CD14-positive monocyte (primary cell): ENCODE data around the gene ZDHHC14. TPM values are rescaled to one million over a fixed set of nuclear protein-coding genes. Genes with fewer than 3 reads are reported as not detected.

Experiments used
- DNase-seq, 3 donors: peaks; one replicate each; pipeline ENCODE4 v3.0.0-alpha.2; 2011 to 2022
- H2AFZ ChIP-seq: 2 replicates; pipeline ENCODE4 v1.6.0; 2012; ENCODE audit warnings: mild to moderate bottlenecking, low read depth, low read length, inconsistent platforms; ENCODE audit not compliant: insufficient read depth, poor library complexity, severe bottlenecking
- H3K27ac ChIP-seq, 2 donors: 1 replicate in 1 of 2; 2 replicates in 1 of 2; pipeline ENCODE4 v1.5.1; 2012 to 2013; ENCODE audit warnings: low read length in 2 of 2, control low read depth in 1 of 2, inconsistent platforms in 1 of 2, low read depth in 1 of 2, mild to moderate bottlenecking in 1 of 2
- H3K27me3 ChIP-seq, 2 donors: one replicate each; pipeline versions ENCODE4 v1.6.0 to v1.6.1; 2011 to 2013; ENCODE audit warnings: low read length in 2 of 2; ENCODE audit not compliant: control insufficient read depth in 2 of 2, insufficient read depth in 2 of 2
- H3K36me3 ChIP-seq, 2 donors: replicated peaks in 1 of 2; 1 replicate in 1 of 2; 2 replicates in 1 of 2; pipeline versions ENCODE4 v1.5.1 to v1.6.1; 2012 to 2013; ENCODE audit warnings: low read length in 2 of 2, control low read depth in 1 of 2, inconsistent platforms in 1 of 2, mild to moderate bottlenecking in 1 of 2; ENCODE audit not compliant: insufficient read depth in 2 of 2, control insufficient read depth in 1 of 2
- H3K4me1 ChIP-seq, 2 donors: 1 replicate in 1 of 2; 2 replicates in 1 of 2; pipeline versions ENCODE4 v1.5.1 to v1.6.1; 2012 to 2013; ENCODE audit warnings: low read length in 2 of 2, control low read depth in 1 of 2, inconsistent platforms in 1 of 2, mild to moderate bottlenecking in 1 of 2, moderate library complexity in 1 of 2; ENCODE audit not compliant: insufficient read depth in 2 of 2, control insufficient read depth in 1 of 2
- H3K4me2 ChIP-seq: replicated peaks from 2 replicates; pipeline ENCODE3; 2012; ENCODE audit warnings: low read length, moderate library complexity, mild to moderate bottlenecking; ENCODE audit not compliant: poor library complexity, severe bottlenecking; ENCODE audit errors: extremely low read depth
- H3K4me3 ChIP-seq, 3 experiments: fragments of 200-600 bp in 1 of 3; sonication (generic) in 1 of 3; replicated peaks in 1 of 3; 1 replicate in 2 of 3; 2 replicates in 1 of 3; pipeline ENCODE4 v1.5.1; 2011 to 2013; ENCODE audit warnings: low read length in 3 of 3, mild to moderate bottlenecking in 3 of 3, control low read depth in 2 of 3, low read depth in 2 of 3, inconsistent platforms in 1 of 3, moderate library complexity in 1 of 3
- H3K79me2 ChIP-seq: 2 replicates; pipeline ENCODE4 v1.6.0; 2012; ENCODE audit warnings: mild to moderate bottlenecking, control low read depth, inconsistent platforms, low read length, moderate library complexity; ENCODE audit not compliant: insufficient read depth
- H3K9ac ChIP-seq: 2 replicates; pipeline ENCODE4 v1.6.0; 2017; ENCODE audit warnings: low read length, mild to moderate bottlenecking; ENCODE audit not compliant: insufficient read depth, poor library complexity, severe bottlenecking
- H3K9me3 ChIP-seq, 2 donors: replicated peaks in 1 of 2; 1 replicate in 1 of 2; 2 replicates in 1 of 2; pipeline versions ENCODE4 v1.5.1 to v1.6.1; 2012 to 2013; ENCODE audit warnings: low read length in 2 of 2, control low read depth in 1 of 2; ENCODE audit not compliant: control insufficient read depth in 1 of 2, insufficient read depth in 1 of 2
- H4K20me1 ChIP-seq: 2 replicates; pipeline ENCODE4 v1.6.0; 2012; ENCODE audit warnings: mild to moderate bottlenecking, low read length, control low read depth, moderate library complexity; ENCODE audit not compliant: insufficient read depth
- H3K27ac Mint-ChIP-seq, 7 donors: one replicate each; pipeline ENCODE4 v1.8.0; 2020; ENCODE audit warnings: mild to moderate bottlenecking in 7 of 7, mixed read lengths in 7 of 7, moderate library complexity in 6 of 7, inconsistent platforms in 2 of 7
- H3K27me3 Mint-ChIP-seq, 3 donors: one replicate each; pipeline ENCODE4 v1.8.0; 2021 to 2022; ENCODE audit warnings: low read depth in 3 of 3, mild to moderate bottlenecking in 3 of 3, mixed read lengths in 3 of 3, moderate library complexity in 3 of 3, inconsistent platforms in 1 of 3
- H3K36me3 Mint-ChIP-seq, 2 donors: one replicate each; pipeline ENCODE4 v1.8.0; 2020; ENCODE audit warnings: mixed read lengths in 2 of 2, inconsistent platforms in 1 of 2, mild to moderate bottlenecking in 1 of 2
- H3K4me1 Mint-ChIP-seq: one replicate; pipeline ENCODE4 v1.8.0; 2020; ENCODE audit warnings: mild to moderate bottlenecking, mixed read lengths
- H3K4me3 Mint-ChIP-seq, 2 donors: one replicate each; pipeline ENCODE4 v1.8.0; 2020; ENCODE audit warnings: mild to moderate bottlenecking in 2 of 2, mixed read lengths in 2 of 2, moderate library complexity in 1 of 2
- H3K9me3 Mint-ChIP-seq, 7 donors: one replicate each; pipeline ENCODE4 v1.8.0; 2020 to 2022; ENCODE audit warnings: mixed read lengths in 7 of 7, mild to moderate bottlenecking in 6 of 7, moderate library complexity in 6 of 7, inconsistent platforms in 2 of 7
- CTCF ChIP-seq: fragments of 200-600 bp; IDR thresholded peaks from one replicate; pipeline ENCODE4 v1.8.0; 2022; ENCODE audit warnings: antibody characterized with exemption, mild to moderate bottlenecking
- WGBS: methylation state at CpG from one replicate; pipeline ENCODE4 v1.1.5; 2013; ENCODE audit warnings: missing lambda C conversion rate; ENCODE audit not compliant: insufficient coverage; 5-methylcytosine and 5-hydroxymethylcytosine counted together
- intact Hi-C, 2 donors: fragments of 100-400 bp; cut with micrococcal nuclease; formaldehyde crosslinking; loops; one replicate each; pipeline versions ENCODE4 v1.15.0 to v1.15.1; 2023
- polyA plus RNA-seq, 3 donors: library from polyadenylated mRNA; depleted of rRNA in 1 of 3; unstranded in 2 of 3; stranded (reverse) in 1 of 3; fragments of 300-500 nt in 2 of 3; fragments of >200 nt in 1 of 3; fragmentation: Illumina TruSeq in 2 of 3; gene quantifications; 1 replicate in 2 of 3; 2 replicates in 1 of 3; pipeline ENCODE4 v1.2.3, GENCODE V29; 2012 to 2021

ZDHHC14 gene
- polyA plus RNA-seq, 3 donors, result 0.30 to 1.7 (median 0.93) TPM

- 100% methylated on average over 1 of the region's 3 CpGs for WGBS
- peaks cover 0 to 4% (median 0%) of the 10 kb centered on the region in 7 donors for H3K9me3 Mint-ChIP-seq
- no peak overlapping the region for H3K27ac Mint-ChIP-seq
- H3K4me1 ChIP-seq, result no peaks in the 10 kb centered on the region
- DNase-seq, result no peak
- intact Hi-C loops, result no loop called here
- no peaks in the 10 kb centered on the region for H3K9me3 ChIP-seq
- H4K20me1 ChIP-seq, result no peaks in the 10 kb centered on the region
- H3K36me3 Mint-ChIP-seq, result no peaks in the 10 kb centered on the region
- H3K36me3 ChIP-seq, result no peaks in the 10 kb centered on the region
- no peaks in the 10 kb centered on the region for H3K27me3 ChIP-seq
- no peaks in the 10 kb centered on the region for H3K4me1 Mint-ChIP-seq
- no peak overlapping the region for H3K27ac ChIP-seq
- no peak for TF ChIP-seq CTCF
- H3K79me2 ChIP-seq, result no peaks in the 10 kb centered on the region
- H2AFZ ChIP-seq, result no peak overlapping the region
- no peak overlapping the region for H3K4me2 ChIP-seq
- no peak overlapping the region for H3K4me3 ChIP-seq
- H3K9ac ChIP-seq, result no peak overlapping the region
- H3K4me3 Mint-ChIP-seq, result no peak overlapping the region
- peaks cover 0 to 2% (median 1%) of the 10 kb centered on the region in 3 donors for H3K27me3 Mint-ChIP-seq
Measured at GRCh38 chr6:157708239-157708638, 327.2 kb downstream of the ZDHHC14 start.

- Histone ChIP-seq H4K20me1 (no peaks in the 10 kb centered on the region), H2AFZ (no peak overlapping the region), H3K27ac (no peak overlapping the region), H3K27me3 (no peaks in the 10 kb centered on the region), H3K4me3 (no peak overlapping the region), H3K79me2 (no peaks in the 10 kb centered on the region), H3K9ac (no peak overlapping the region), H3K9me3 (no peaks in the 10 kb centered on the region), H3K36me3 (no peaks in the 10 kb centered on the region), H3K4me2 (no peak overlapping the region), H3K4me1 (no peaks in the 10 kb centered on the region)
- Mint-ChIP-seq H3K4me1 (no peaks in the 10 kb centered on the region), H3K36me3 (no peaks in the 10 kb centered on the region), H3K27me3 (peaks cover 1 to 3% (median 1%) of the 10 kb centered on the region in 3 donors), H3K9me3 (peaks cover 0 to 4% (median 0%) of the 10 kb centered on the region in 7 donors), H3K4me3 (no peak overlapping the region), H3K27ac (no peak overlapping the region)
- WGBS, result 90% methylated on average over 2 of the region's 7 CpGs
- no peak for TF ChIP-seq CTCF
- no peak for DNase-seq
- intact Hi-C loops, result no loop called here
Measured at GRCh38 chr6:157708933-157709332, 327.9 kb downstream of the ZDHHC14 start.
